K562 (cell line): ENCODE data around the gene HSPA4. TPM values are rescaled to one million over a fixed set of nuclear protein-coding genes. Genes with fewer than 3 reads are reported as not detected.

ENCODE experiments used
- ATAC-seq: fragments of 200-7000 bp; cut with Tn5 transposase; 3 replicates; pipeline ENCODE4 v1.9.1; 2020; ENCODE audit warnings: moderate library complexity
- BruUV-seq: library from RNA; stranded (reverse); fragments of 400-500 nt; replicated peaks from 2 replicates; lab custom pipeline; 2021; lab: Mats Ljungman, UMichigan
- CTCF ChIA-PET: fragments of 300-600 bp; formaldehyde crosslinking; extraction: SDS; loops from one replicate; lab custom pipeline; 2021; ENCODE audit warnings: low intra/inter-chr PET ratio; lab: Yijun Ruan, JAX
- POLR2A ChIA-PET: fragments of 300-600, 350-650 bp; sonication (Branson Sonifier 250); formaldehyde crosslinking; extraction: SDS; loops from one replicate; lab custom pipeline; 2021; ENCODE audit warnings: antibody characterized with exemption, inconsistent platforms; lab: Yijun Ruan, JAX
- DNase-seq, 4 experiments: peaks; one replicate each; pipeline versions ENCODE4 v3.0.0 to v3.0.0-alpha.2; 2011 to 2018; ENCODE audit warnings: low spot score in 3 of 4, mixed read lengths in 3 of 4; ENCODE audit errors: extremely low read depth in 1 of 4
- FAIRE-seq: peaks from 2 replicates; lab custom pipeline; 2011; peaks lifted over from hg19 to GRCh38; lab: Jason Lieb, UNC
- H2AFZ ChIP-seq: 2 replicates; pipeline ENCODE4 v1.6.0; 2011; ENCODE audit warnings: low read depth, low read length, control low read depth, inconsistent platforms
- H3K27ac ChIP-seq: fragments of 200-600 bp; 3 replicates; pipeline ENCODE4 v1.8.0; 2011; ENCODE audit warnings: low read depth, mild to moderate bottlenecking, control low read depth, inconsistent platforms, low read length, moderate library complexity, mixed read lengths; ENCODE audit errors: extremely low read depth
- H3K27me3 ChIP-seq, 2 experiments: fragments of 300-600 bp in 1 of 2; 2 replicates in 1 of 2; 3 replicates in 1 of 2; pipeline versions ENCODE4 v1.6.0 to v1.8.0; 2011; ENCODE audit warnings: inconsistent platforms in 2 of 2, low read length in 2 of 2, mild to moderate bottlenecking in 1 of 2, mixed read lengths in 1 of 2, moderate library complexity in 1 of 2; ENCODE audit not compliant: control insufficient read depth in 2 of 2, insufficient read depth in 2 of 2
- H3K36me3 ChIP-seq: fragments of 300-600 bp; 3 replicates; pipeline ENCODE4 v1.8.0; 2011; ENCODE audit warnings: mild to moderate bottlenecking, low read length, inconsistent platforms; ENCODE audit not compliant: control insufficient read depth, insufficient read depth
- H3K4me1 ChIP-seq, 2 experiments: fragments of 200-600 bp in 1 of 2; replicated peaks in 1 of 2; 2 replicates in 1 of 2; 3 replicates in 1 of 2; pipeline versions ENCODE4 v1.5.1 to v1.8.0; 2011; ENCODE audit warnings: inconsistent platforms in 2 of 2, low read length in 2 of 2, mild to moderate bottlenecking in 1 of 2, mixed read lengths in 1 of 2, moderate library complexity in 1 of 2; ENCODE audit not compliant: control insufficient read depth in 2 of 2, insufficient read depth in 2 of 2
- H3K4me2 ChIP-seq: 2 replicates; pipeline ENCODE4 v1.6.1; 2011; ENCODE audit warnings: low read length, control low read depth, inconsistent platforms, mixed read lengths; ENCODE audit not compliant: insufficient read depth
- H3K4me3 ChIP-seq: fragments of 200-600 bp; sonication (generic), shearing (Covaris generic); 2 replicates; pipeline ENCODE4 v1.5.1; 2016; ENCODE audit warnings: control low read depth, inconsistent platforms
- H3K79me2 ChIP-seq: fragments of 200-600 bp; 3 replicates; pipeline ENCODE4 v1.8.0; 2011; ENCODE audit warnings: low read length, inconsistent platforms; ENCODE audit not compliant: control insufficient read depth, insufficient read depth
- H3K9ac ChIP-seq, 2 experiments: 2 replicates each; pipeline versions ENCODE4 v1.6.0 to v1.6.1; 2011; ENCODE audit warnings: low read depth in 2 of 2, low read length in 2 of 2, control low read depth in 1 of 2, inconsistent platforms in 1 of 2, mild to moderate bottlenecking in 1 of 2, mixed read lengths in 1 of 2; ENCODE audit not compliant: insufficient read depth in 1 of 2
- H3K9me1 ChIP-seq: one replicate; pipeline ENCODE4 v1.6.0; 2011; ENCODE audit warnings: inconsistent platforms, mild to moderate bottlenecking, low read length, moderate library complexity; ENCODE audit not compliant: control insufficient read depth, insufficient read depth
- H3K9me3 ChIP-seq: replicated peaks from 2 replicates; pipeline ENCODE4 v1.5.1; 2011; ENCODE audit warnings: low read depth, low read length, inconsistent platforms; ENCODE audit not compliant: control insufficient read depth, insufficient read depth
- H4K20me1 ChIP-seq: replicated peaks from 2 replicates; pipeline ENCODE4 v1.6.1; 2011; ENCODE audit warnings: low read length, inconsistent platforms, mixed read lengths; ENCODE audit not compliant: control insufficient read depth, insufficient read depth
- CBX2 ChIP-seq: fragments of 200-600 bp; sonication (generic); IDR thresholded peaks from one replicate; pipeline ENCODE4 v1.6.1; 2012; ENCODE audit warnings: mild to moderate bottlenecking, low read length, inconsistent platforms; ENCODE audit not compliant: insufficient read depth, poor library complexity, severe bottlenecking
- EHMT2 ChIP-seq: fragments of 450-650 bp; IDR thresholded peaks from 2 replicates; pipeline ENCODE4 v1.6.1; 2018; ENCODE audit warnings: antibody characterized with exemption
- HCFC1 ChIP-seq: IDR thresholded peaks from 2 replicates; pipeline ENCODE4 v1.6.1; 2012; ENCODE audit warnings: low read depth, low read length, improper control_type of control experiment
- HNRNPK ChIP-seq: fragments of 200-400 bp; formaldehyde crosslinking; IDR thresholded peaks from one replicate; pipeline ENCODE4 v1.6.1; 2018; ENCODE audit warnings: mild to moderate bottlenecking, low read depth, low read length; ENCODE audit not compliant: poor library complexity, severe bottlenecking
- MCM7 ChIP-seq, 2 experiments: fragments of 450-650 bp; IDR thresholded peaks; 2 replicates each; pipeline ENCODE4 v1.6.1; 2016 to 2018
- MEF2A ChIP-seq: IDR thresholded peaks from 2 replicates; pipeline ENCODE4 v1.6.1; 2011; ENCODE audit warnings: low read depth, mild to moderate bottlenecking, low read length, moderate library complexity; ENCODE audit not compliant: control insufficient read depth
- MLX ChIP-seq, 2 experiments: fragments of 450-650 bp in 1 of 2; sonication (generic) in 1 of 2; formaldehyde crosslinking; conservative IDR thresholded peaks; 2 replicates each; pipeline versions ENCODE4 v1.4.0 to v1.8.1; 2020 to 2022; ENCODE audit warnings: mild to moderate bottlenecking in 1 of 2, missing genetic modification reagents in 1 of 2
- MTA3 ChIP-seq: fragments of 450-650 bp; formaldehyde crosslinking; IDR thresholded peaks from 2 replicates; pipeline ENCODE4 v1.6.1; 2017; ENCODE audit warnings: mild to moderate bottlenecking, borderline replicate concordance
- RBM34 ChIP-seq: fragments of 200-400 bp; formaldehyde crosslinking; IDR thresholded peaks from 2 replicates; pipeline ENCODE4 v1.6.1; 2018; ENCODE audit warnings: low read length, borderline replicate concordance; ENCODE audit not compliant: insufficient read depth
- ZKSCAN3 ChIP-seq: fragments of 250-450 bp; sonication (Bioruptor Pico); IDR thresholded peaks from 2 replicates; pipeline ENCODE4 v1.4.0; 2020
- ZNF224 ChIP-seq: sonication (generic); formaldehyde crosslinking; IDR thresholded peaks from 2 replicates; pipeline ENCODE4 v1.8.0; 2022; ENCODE audit warnings: mild to moderate bottlenecking, missing genetic modification reagents
- ZNF3 ChIP-seq: fragments of 250-450 bp; sonication (Bioruptor Pico); IDR thresholded peaks from 2 replicates; pipeline ENCODE4 v1.5.0; 2021; ENCODE audit warnings: mild to moderate bottlenecking, moderate library complexity
- WGBS: fragments of 100-300 bp; shearing (Covaris generic); methylation state at CpG from one replicate; pipeline ENCODE4 v1.1.6; 2016; ENCODE audit warnings: low coverage, mixed read lengths; ENCODE audit not compliant: insufficient coverage; ENCODE audit errors: missing lambda C conversion rate; 5-methylcytosine and 5-hydroxymethylcytosine counted together
- in situ Hi-C: fragments of 300-500 bp; cut with MboI; formaldehyde crosslinking; loops from 4 replicates; pipeline ENCODE4 v1.15.0; 2018; ENCODE audit warnings: inconsistent platforms, mixed read lengths
- intact Hi-C: fragments of 100-400 bp; cut with micrococcal nuclease; formaldehyde crosslinking; loops from 2 replicates; pipeline ENCODE4 v1.14.2; 2022
- polyA plus RNA-seq, 8 experiments: library from polyadenylated mRNA; depleted of rRNA in 4 of 8; stranded (reverse) in 5 of 8; unstranded in 3 of 8; fragments of >200 nt; fragmentation: Nextera tagmentation in 2 of 8; fragmentation: Illumina TruSeq in 1 of 8; extraction: Ambion mirVana in 2 of 8; extraction: Trizol in 1 of 8; gene quantifications; 2 replicates each; pipeline versions ENCODE4 v1.2.1 to v1.2.3, GENCODE V29; 2011 to 2014; ENCODE audit warnings: inconsistent platforms in 1 of 8, missing spikeins in 1 of 8
- total RNA-seq, 7 experiments: library from RNA; depleted of rRNA in 6 of 7; stranded (reverse); fragments of >200 nt in 6 of 7; fragmentation: Illumina TruSeq in 2 of 7; extraction: Trizol in 2 of 7; gene quantifications; 2 replicates each; pipeline versions ENCODE4 v1.2.1 to v1.2.3, GENCODE V29; 2011 to 2021; ENCODE audit warnings: low replicate concordance in 1 of 7
- TF ChIP-seq, protein P1 (sequence below): sonication (generic); formaldehyde crosslinking; IDR thresholded peaks from 2 replicates; pipeline ENCODE4 v1.8.1; 2023; ENCODE audit warnings: mild to moderate bottlenecking, missing genetic modification reagents, moderate library complexity

Gene HSPA4
- total and polyA plus RNA-seq, 9 of the 15 experiments (the other 6 are each of a cell fraction or from before 2014, with no cell fraction given), result 90.3 to 286 (median 148) TPM

DNA sequence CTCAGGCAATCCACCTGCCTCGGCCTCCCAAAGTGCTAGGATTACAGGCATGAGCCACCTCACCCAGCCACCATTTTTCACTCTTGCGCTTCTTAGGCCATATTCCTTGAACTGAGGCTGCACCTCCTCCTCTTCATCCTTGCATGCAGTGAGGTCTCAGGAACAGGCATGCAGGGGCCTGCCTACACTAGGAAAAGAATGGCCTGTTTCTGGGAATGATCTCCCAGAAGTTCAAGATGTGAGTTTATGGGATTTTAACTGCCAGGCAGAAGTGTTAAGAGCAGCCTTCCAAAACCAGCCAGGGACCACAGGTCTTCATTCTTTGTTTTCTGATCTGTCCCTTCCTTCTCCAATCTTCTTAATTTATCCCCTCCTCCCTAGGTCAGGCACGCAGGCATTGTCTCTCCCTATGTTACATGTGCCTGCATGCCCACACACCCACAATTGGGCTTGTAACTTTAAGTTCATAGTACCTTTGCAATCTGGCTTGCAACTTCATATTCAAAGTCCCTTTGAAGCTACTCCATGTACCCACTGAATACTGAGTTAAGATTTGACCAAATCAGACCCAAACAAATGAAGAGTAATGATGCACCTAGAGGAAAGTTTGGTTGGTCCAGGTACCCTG, 10.5 kb upstream of the HSPA4 start:
- Histone ChIP-seq H3K27ac (no peak overlapping the region), H4K20me1 (no peaks in the 10 kb centered on the region), H3K4me1 (no peaks in the 10 kb centered on the region; a peak in 1 of 5 replicates), H3K4me3 (no peak overlapping the region), H3K9me1 (no peaks in the 10 kb centered on the region), H3K79me2 (no peaks in the 10 kb centered on the region), H3K4me2 (no peak overlapping the region), H3K9ac (peak overlapping the region in 1 of 2 experiments; percentile 58; a peak in 1 of 4 replicates), H3K36me3 (no peaks in the 10 kb centered on the region), H3K27me3 (no peaks in the 10 kb centered on the region), H2AFZ (no peak overlapping the region), H3K9me3 (no peaks in the 10 kb centered on the region)
- in situ Hi-C loops (no loop called here), intact Hi-C loops (no loop called here)
- DNase-seq (no peak), ATAC-seq (no peak), FAIRE-seq (no peak)
- ChIA-PET CTCF (no interaction called here), POLR2A (no interaction called here)
- no TSS peak for BruUV-seq
- WGBS, result 52% methylated on average over 3 of the region's 3 CpGs
- TF ChIP-seq ZKSCAN3, result no peak
- TF ChIP-seq RBM34, result no peak
- no peak for TF ChIP-seq HCFC1
- no peak for TF ChIP-seq ZNF3 (CRISPR knock-in tag)
- TF ChIP-seq EHMT2, result no peak
- TF ChIP-seq, protein P1, sequence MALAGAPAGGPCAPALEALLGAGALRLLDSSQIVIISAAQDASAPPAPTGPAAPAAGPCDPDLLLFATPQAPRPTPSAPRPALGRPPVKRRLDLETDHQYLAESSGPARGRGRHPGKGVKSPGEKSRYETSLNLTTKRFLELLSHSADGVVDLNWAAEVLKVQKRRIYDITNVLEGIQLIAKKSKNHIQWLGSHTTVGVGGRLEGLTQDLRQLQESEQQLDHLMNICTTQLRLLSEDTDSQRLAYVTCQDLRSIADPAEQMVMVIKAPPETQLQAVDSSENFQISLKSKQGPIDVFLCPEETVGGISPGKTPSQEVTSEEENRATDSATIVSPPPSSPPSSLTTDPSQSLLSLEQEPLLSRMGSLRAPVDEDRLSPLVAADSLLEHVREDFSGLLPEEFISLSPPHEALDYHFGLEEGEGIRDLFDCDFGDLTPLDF (CRISPR knock-in tag), result no peak
- TF ChIP-seq HNRNPK, result no peak
- TF ChIP-seq MCM7 (IDR thresholded peaks at IDR 0.05), result no peak
- TF ChIP-seq MEF2A, result no peak
- TF ChIP-seq ZNF224 (CRISPR knock-in tag), result no peak
- no peak for TF ChIP-seq MLX (CRISPR knock-in tag; conservative IDR thresholded peaks at IDR 0.05)
- no peak for TF ChIP-seq MTA3
- TF ChIP-seq CBX2, result no peak
